ENCODE results near the gene EPS8.
A peak's percentile ranks its signal among the peaks of the same experiment; 100 is the strongest.

The EPS8 gene

GRCh38 chr12:15789220-15790171, at the start of gene EPS8:
EPS8 (minus strand) TSS chr12:15789388; CDS start chr12:15682951, 106,437 bp downstream.
- DNase-seq, result peak; percentile 90

GRCh38 chr12:15837141-15837790, 48.1 kb upstream of the EPS8 start:
- no peak for DNase-seq

GRCh38 chr12:15834575-15834974, 45.4 kb upstream of the EPS8 start:
- DNase-seq, result no peak

- no peak for DNase-seq
These were observed 42.3 kb upstream of the EPS8 start for GRCh38 chr12:15831315-15831978.

GRCh38 chr12:15830538-15830937, 41.4 kb upstream of the EPS8 start:
- DNase-seq, result no peak

GRCh38 chr12:15829949-15830348, 40.8 kb upstream of the EPS8 start:
- no peak for DNase-seq

GRCh38 chr12:15829255-15829654, 40.1 kb upstream of the EPS8 start:
- no peak for DNase-seq

- DNase-seq, result no peak
These were observed 37.9 kb upstream of the EPS8 start for GRCh38 chr12:15827136-15827535.

GRCh38 chr12:15824516-15824915, 35.3 kb upstream of the EPS8 start:
- no peak for DNase-seq

- no peak for DNase-seq
These were observed 34.4 kb upstream of the EPS8 start for GRCh38 chr12:15823360-15824128.

- DNase-seq, result no peak
These were observed 30.7 kb upstream of the EPS8 start for GRCh38 chr12:15819644-15820437.

GRCh38 chr12:15818418-15818817, 29.2 kb upstream of the EPS8 start:
- DNase-seq, result no peak

GRCh38 chr12:15815730-15816129, 26.5 kb upstream of the EPS8 start:
- no peak for DNase-seq

- no peak for DNase-seq
These were observed 22.3 kb upstream of the EPS8 start for GRCh38 chr12:15811214-15812127.

GRCh38 chr12:15808652-15809051, 19.5 kb upstream of the EPS8 start:
- DNase-seq, result no peak

- DNase-seq, result no peak
These were observed 19.1 kb upstream of the EPS8 start for GRCh38 chr12:15808250-15808649.

GRCh38 chr12:15806826-15807225, 17.6 kb upstream of the EPS8 start:
- DNase-seq, result no peak

- no peak for DNase-seq
These were observed 12.9 kb upstream of the EPS8 start for GRCh38 chr12:15801770-15802744.

- DNase-seq, result no peak
These were observed 11.1 kb upstream of the EPS8 start for GRCh38 chr12:15800278-15800677.

GRCh38 chr12:15797818-15798217, 8.6 kb upstream of the EPS8 start:
- DNase-seq, result no peak
